ENCODE results near the gene C1orf21. TPM values are rescaled to one million over a fixed set of nuclear protein-coding genes. Genes with fewer than 3 reads are reported as not detected.
A peak's percentile ranks its signal among the peaks of the same experiment; 100 is the strongest.

C1orf21 gene
- total RNA-seq, 1 donor from 2014 or later = 49.5 TPM

- peak; percentile 35 for DNase-seq (ENCODE audit: low spot score)
Measured at GRCh38 chr1:184648856-184649201, 262.0 kb downstream of the C1orf21 start.

DNA sequence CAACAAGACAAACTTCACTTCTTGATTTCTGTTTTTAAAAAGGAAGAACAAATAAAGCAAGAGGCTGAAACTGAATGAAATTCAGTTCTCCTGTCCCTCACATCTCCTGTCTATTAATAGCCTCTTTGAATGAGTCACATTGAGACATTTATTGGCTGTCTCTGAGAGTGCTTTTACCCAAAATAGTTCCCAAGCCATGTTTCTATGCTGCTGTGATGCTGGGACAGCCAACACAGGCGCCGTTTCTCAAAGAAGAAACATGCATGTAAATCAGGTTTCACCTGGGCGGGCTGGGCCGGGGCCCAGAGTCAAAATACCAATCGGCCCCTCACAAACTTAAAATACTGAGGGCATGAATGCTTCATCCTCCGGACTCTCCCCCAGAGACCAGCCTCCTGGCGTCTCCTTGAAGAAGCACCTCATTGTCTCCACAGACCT lies 262.6 kb downstream of the C1orf21 start:
- peak; percentile 64 for DNase-seq (ENCODE audit: low spot score)

- peak; percentile 18 for DNase-seq (ENCODE audit: low spot score)
Measured at GRCh38 chr1:184650177-184650866, 263.5 kb downstream of the C1orf21 start.

DNA sequence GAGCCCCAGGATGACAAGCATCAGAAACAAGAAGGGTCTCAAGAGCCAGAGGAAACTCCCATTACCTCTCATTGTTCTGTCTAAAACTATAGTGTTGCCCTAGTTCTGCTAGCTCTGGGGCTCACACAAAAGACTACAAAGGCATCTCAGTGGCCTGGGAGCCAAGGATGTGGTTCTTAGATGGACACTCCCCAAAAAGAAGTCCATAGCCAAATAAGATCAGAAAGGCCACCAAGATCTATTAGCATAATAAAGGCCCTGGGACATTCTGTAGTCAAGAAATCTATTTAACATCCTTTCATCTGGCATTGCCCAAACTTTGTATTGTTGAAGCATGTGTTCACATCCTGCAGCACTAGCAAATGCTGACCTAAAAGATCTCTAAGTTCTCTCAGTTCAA lies 268.4 kb downstream of the C1orf21 start:
- DNase-seq (ENCODE audit: low spot score) = no peak

DNA sequence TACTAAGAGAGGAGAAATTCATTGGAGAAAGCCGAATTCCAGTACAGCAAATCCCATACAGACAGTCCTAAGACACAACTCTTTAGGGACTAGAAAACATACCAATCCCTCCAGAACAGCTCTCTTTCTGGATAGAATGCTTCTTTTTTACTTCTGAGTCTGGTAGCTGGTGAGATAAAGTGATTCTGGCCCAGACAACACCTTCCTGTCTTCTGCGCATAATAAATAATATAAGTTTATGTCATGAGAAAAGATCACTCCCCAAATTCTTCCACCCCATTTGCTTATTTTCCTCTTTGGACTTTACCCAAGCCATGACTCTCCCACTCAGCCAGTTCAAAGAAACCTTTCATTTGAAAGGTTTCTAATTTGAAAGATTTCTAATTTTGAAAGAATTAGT lies 269.4 kb downstream of the C1orf21 start:
- no peak for DNase-seq (ENCODE audit: low spot score)

DNA sequence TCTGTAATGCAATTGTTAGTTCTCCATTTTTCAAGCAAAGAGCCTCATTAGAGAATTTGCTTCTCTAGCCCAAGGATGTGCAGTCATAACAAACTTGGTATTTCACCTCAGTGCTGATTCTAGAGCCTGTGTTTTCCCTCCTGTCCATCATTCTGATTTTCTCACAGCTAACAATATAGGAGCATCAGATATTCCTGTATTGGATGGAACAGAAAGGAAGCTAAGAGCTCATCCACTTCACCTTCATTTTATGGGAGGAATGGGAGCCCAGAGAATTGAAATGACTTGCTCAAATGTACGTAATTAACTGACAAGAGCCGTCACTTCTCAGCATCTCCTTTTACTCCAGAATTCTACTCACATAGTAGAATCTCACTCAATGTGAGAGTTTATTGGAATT lies 271.2 kb downstream of the C1orf21 start:
- no peak for DNase-seq (ENCODE audit: low spot score)

DNA sequence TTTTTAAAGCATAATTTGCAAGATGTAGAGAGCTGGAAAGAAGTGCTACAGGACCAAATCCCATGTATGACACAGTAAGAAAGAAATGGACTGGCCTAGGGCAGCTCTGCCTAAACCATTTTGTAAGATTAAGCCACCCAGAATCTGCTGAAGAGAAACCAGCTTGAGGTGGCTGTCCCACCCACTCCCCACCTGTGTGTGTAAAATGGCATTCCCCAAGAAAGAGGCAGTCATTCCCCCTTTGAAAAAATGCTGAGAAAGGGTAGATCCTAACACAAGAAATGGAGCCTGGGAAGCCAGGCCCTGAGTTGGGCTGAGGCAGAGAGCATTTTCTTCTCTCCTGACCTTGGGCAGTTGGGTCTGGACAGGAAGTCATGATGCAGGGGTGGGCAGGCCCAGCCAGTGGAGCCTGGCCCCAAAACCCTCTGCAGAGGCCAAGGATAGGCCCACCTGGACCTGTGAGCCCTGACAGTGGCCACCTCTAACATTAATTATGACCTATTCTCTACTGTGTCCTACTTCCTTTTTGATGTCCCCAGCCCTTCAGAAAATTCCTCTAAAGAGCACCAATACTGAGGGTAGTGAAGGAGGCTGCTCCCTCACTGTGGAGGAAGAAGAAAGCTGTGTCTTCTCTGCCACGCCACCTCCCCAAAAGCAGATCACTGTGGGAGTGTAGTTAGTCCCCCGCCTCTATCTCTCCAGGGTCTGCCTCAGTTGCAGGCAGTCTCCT lies 273.8 kb downstream of the C1orf21 start:
- DNase-seq (ENCODE audit: low spot score) = no peak

- DNase-seq (ENCODE audit: low spot score) = no peak
Measured at GRCh38 chr1:184661801-184662200, 275.0 kb downstream of the C1orf21 start.

- peak; percentile 94 for DNase-seq (ENCODE audit: low spot score)
Measured at GRCh38 chr1:184664042-184664660, 277.3 kb downstream of the C1orf21 start.

DNA sequence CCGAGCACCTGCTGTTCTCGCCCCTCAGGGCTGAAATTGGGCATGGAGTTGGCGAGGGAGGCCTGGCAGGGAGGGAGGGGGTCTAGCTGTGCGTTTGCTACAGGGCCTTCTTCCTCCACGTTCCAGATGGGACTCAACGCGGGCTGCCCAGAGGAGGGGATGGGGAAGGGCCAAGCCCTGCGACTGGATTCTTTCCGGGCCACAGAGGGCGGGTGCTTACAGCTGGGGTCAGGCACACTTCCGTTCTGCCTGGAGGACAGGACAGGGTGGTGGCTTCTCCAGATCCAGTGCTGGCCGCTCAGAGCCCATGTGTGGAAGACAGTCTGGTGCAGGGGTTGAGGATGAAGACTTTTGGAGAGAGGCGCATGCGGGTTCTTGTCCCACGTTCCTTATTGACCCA lies 277.8 kb downstream of the C1orf21 start:
- DNase-seq (ENCODE audit: low spot score) = no peak

GRCh38 chr1:184665360-184665759 lies 278.5 kb downstream of the C1orf21 start:
- no peak for DNase-seq (ENCODE audit: low spot score)

DNA sequence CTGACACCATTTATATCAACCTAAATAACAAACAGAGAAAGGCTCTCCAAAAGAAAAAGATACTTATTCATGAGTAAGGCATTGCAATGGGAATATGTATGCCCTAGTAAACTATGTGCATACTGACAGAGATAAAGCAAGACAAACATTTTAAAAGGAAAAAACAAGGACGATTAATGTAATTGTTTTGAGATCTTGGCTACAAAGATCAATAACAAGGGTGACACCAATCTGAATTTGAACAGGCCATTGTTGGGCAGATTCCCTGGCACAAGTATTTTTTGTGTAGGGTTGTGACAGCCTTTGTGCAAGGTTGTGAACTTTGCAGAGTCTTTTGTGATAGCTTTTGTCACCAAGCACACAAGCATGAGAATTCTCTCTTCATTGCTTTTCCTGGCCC lies 282.6 kb downstream of the C1orf21 start:
- DNase-seq (ENCODE audit: low spot score) = no peak

DNA sequence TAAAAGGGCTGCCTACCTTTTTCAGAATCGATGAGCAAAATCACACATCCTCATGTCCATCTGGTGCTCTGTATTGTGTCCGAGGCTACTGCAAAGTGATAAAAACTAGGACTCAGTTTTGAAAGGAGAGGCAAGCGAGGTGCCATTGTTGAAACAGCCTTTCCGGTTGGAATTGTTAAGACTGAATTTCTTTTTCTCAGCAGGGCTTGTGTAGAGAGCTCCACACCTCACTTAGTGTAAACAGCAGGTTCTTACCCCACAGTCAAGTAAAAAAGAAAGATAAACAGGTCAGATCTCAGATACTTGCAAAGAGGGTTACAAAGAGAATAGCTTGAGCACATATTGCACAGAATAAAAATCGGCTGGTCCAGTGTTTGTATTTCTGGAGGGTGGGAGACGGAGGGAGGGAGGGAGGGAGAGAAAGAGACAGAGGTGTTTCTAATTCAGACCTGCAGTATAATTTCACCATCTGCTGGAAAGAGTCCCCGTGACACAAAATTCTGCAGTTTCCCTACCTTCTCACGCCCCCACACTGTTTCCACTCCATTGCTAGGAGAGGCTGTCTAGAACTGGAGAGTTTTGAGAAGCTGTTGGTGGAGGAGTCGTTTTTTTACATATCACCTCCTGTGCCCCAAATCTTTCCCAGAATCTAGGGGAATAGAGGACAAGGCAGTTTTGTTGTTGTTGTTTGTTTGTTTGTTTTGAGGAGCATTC lies 285.3 kb downstream of the C1orf21 start:
- no peak for DNase-seq (ENCODE audit: low spot score)

- DNase-seq (ENCODE audit: low spot score) = no peak
Measured at GRCh38 chr1:184673305-184673704, 286.5 kb downstream of the C1orf21 start.

GRCh38 chr1:184677344-184677743 lies 290.5 kb downstream of the C1orf21 start:
- DNase-seq (ENCODE audit: low spot score) = no peak
